ENCODE results near the gene EIF2S2. TPM values are rescaled to one million over a fixed set of nuclear protein-coding genes. Genes with fewer than 3 reads are reported as not detected.

Gene EIF2S2
- total RNA-seq, 1 experiment from 2014 or later: 124 TPM

DNA sequence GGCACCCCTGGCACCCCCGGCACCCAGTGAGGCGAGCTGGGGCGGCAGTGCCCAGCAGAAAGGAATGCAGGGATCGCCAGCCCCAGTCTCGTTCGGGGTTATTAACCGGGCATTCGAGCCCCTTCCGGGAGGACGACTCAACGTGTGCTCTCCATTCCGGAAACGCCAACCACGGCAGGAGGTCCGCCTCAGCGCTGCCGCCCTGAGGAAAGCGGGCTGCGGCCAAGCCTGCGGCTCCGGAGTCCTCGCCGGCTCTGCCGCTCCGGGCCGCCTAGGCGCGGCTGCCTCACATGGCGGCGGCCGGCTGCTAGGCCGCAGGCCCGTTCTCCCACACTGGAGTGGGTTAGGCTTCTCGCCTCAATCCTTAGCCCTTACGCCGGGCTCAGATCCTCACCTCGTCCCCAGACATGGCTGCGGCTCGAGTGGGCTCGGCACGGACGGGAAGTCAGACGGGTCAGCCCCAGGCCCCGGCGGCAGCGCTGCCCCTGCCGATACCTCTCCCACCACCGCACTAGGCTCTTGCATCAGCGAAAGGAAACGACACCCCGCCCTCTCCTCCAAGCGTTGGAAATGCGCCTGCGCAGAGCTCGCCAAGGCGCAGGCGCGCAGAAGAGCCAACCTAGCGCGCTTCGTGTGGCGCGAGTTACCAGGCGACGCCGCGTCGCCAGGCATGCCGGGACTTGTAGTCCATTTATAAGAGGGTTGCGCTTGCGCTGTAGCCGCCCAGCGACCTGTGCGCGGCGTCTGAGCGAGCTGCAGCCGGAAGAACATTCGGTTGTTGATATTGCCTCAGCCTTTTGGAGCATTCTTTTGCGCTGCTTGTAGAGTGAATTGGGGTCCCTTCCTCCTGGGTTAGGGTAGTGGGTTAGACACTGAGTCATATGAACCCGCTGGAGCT, at the start of gene EIF2S2 (continued):
- 0 out of 2 replicates have a peak, but pooled peaks have one; percentile 19 for TF ChIP-seq AFF4 (CRISPR knock-in tag; IDR thresholded peaks at IDR 0.05; ENCODE audit: borderline replicate concordance)
- TF ChIP-seq, protein P1, sequence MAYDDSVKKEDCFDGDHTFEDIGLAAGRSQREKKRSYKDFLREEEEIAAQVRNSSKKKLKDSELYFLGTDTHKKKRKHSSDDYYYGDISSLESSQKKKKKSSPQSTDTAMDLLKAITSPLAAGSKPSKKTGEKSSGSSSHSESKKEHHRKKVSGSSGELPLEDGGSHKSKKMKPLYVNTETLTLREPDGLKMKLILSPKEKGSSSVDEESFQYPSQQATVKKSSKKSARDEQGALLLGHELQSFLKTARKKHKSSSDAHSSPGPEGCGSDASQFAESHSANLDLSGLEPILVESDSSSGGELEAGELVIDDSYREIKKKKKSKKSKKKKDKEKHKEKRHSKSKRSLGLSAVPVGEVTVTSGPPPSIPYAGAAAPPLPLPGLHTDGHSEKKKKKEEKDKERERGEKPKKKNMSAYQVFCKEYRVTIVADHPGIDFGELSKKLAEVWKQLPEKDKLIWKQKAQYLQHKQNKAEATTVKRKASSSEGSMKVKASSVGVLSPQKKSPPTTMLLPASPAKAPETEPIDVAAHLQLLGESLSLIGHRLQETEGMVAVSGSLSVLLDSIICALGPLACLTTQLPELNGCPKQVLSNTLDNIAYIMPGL (CRISPR knock-in tag; IDR thresholded peaks at IDR 0.05): peak; percentile 98
- TF ChIP-seq, protein P2, sequence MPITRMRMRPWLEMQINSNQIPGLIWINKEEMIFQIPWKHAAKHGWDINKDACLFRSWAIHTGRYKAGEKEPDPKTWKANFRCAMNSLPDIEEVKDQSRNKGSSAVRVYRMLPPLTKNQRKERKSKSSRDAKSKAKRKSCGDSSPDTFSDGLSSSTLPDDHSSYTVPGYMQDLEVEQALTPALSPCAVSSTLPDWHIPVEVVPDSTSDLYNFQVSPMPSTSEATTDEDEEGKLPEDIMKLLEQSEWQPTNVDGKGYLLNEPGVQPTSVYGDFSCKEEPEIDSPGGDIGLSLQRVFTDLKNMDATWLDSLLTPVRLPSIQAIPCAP (CRISPR knock-in tag; IDR thresholded peaks at IDR 0.05): no peak
- no peak for TF ChIP-seq ZNF532 (CRISPR knock-in tag; IDR thresholded peaks at IDR 0.05; ENCODE audit: borderline replicate concordance)
- TF ChIP-seq JUN (CRISPR knock-in tag; IDR thresholded peaks at IDR 0.05): peak; percentile 85; the same call in 1 of the 2 replicates
- peak; percentile 57 for TF ChIP-seq SP1 (CRISPR knock-in tag; conservative IDR thresholded peaks at IDR 0.05)
- peak; percentile 93 for TF ChIP-seq KAT7 (CRISPR knock-in tag; IDR thresholded peaks at IDR 0.05; ENCODE audit: borderline replicate concordance)
- TF ChIP-seq, protein P3, sequence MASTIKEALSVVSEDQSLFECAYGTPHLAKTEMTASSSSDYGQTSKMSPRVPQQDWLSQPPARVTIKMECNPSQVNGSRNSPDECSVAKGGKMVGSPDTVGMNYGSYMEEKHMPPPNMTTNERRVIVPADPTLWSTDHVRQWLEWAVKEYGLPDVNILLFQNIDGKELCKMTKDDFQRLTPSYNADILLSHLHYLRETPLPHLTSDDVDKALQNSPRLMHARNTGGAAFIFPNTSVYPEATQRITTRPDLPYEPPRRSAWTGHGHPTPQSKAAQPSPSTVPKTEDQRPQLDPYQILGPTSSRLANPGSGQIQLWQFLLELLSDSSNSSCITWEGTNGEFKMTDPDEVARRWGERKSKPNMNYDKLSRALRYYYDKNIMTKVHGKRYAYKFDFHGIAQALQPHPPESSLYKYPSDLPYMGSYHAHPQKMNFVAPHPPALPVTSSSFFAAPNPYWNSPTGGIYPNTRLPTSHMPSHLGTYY (CRISPR knock-in tag; IDR thresholded peaks at IDR 0.05): no peak
- TF ChIP-seq ARID4B (CRISPR knock-in tag; IDR thresholded peaks at IDR 0.05; ENCODE audit: borderline replicate concordance): peak; percentile 93; the same call in 1 of the 2 replicates
- TF ChIP-seq ATF1 (CRISPR knock-in tag; IDR thresholded peaks at IDR 0.05): no peak
- TF ChIP-seq ZNF671 (CRISPR knock-in tag; IDR thresholded peaks at IDR 0.05): no peak; the same call in 1 of the 2 replicates
- peak; percentile 78; the same call in 1 of the 2 replicates for TF ChIP-seq ZNF219 (CRISPR knock-in tag; IDR thresholded peaks at IDR 0.05; ENCODE audit: borderline replicate concordance)
- TF ChIP-seq SMAD4 (CRISPR knock-in tag; IDR thresholded peaks at IDR 0.05): 0 out of 2 replicates have a peak, but pooled peaks have one; percentile 69
- TF ChIP-seq HMGA2 (CRISPR knock-in tag; IDR thresholded peaks at IDR 0.05): no peak
- TF ChIP-seq, protein P4, sequence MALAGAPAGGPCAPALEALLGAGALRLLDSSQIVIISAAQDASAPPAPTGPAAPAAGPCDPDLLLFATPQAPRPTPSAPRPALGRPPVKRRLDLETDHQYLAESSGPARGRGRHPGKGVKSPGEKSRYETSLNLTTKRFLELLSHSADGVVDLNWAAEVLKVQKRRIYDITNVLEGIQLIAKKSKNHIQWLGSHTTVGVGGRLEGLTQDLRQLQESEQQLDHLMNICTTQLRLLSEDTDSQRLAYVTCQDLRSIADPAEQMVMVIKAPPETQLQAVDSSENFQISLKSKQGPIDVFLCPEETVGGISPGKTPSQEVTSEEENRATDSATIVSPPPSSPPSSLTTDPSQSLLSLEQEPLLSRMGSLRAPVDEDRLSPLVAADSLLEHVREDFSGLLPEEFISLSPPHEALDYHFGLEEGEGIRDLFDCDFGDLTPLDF (CRISPR knock-in tag; IDR thresholded peaks at IDR 0.05): no peak
- TF ChIP-seq RELA (CRISPR knock-in tag; IDR thresholded peaks at IDR 0.05; ENCODE audit: borderline replicate concordance): peak; percentile 94
- no peak for TF ChIP-seq OVOL2 (CRISPR knock-in tag; IDR thresholded peaks at IDR 0.05; ENCODE audit: borderline replicate concordance)
- TF ChIP-seq PRRX2 (CRISPR knock-in tag; IDR thresholded peaks at IDR 0.05): 0 out of 2 replicates have a peak, but pooled peaks have one; percentile 31
- no peak for TF ChIP-seq SOX15 (CRISPR knock-in tag; IDR thresholded peaks at IDR 0.05)
- peak; percentile 9; the same call in 1 of the 2 replicates for TF ChIP-seq FOXP1 (CRISPR knock-in tag; IDR thresholded peaks at IDR 0.05; ENCODE audit: borderline replicate concordance)

Data from WTC11 (cell line).